Nephron progenitor cell (in vitro differentiated cells): Measurements from ENCODE around the gene BUD31.

ENCODE experiments used
- DNase-seq: peaks from one replicate; pipeline ENCODE4 v3.0.0; 2021
- H3K27ac Mint-ChIP-seq: 2 replicates; pipeline ENCODE4 v1.8.0; 2021; ENCODE audit warnings: mild to moderate bottlenecking, moderate library complexity, mixed read lengths
- H3K27me3 Mint-ChIP-seq: 2 replicates; pipeline ENCODE4 v1.8.0; 2021; ENCODE audit warnings: mild to moderate bottlenecking, low read depth, mixed read lengths; ENCODE audit not compliant: poor library complexity
- H3K36me3 Mint-ChIP-seq: 2 replicates; pipeline ENCODE4 v1.8.0; 2021; ENCODE audit warnings: low read depth, mixed read lengths
- H3K4me1 Mint-ChIP-seq: 2 replicates; pipeline ENCODE4 v1.8.0; 2021; ENCODE audit warnings: mixed read lengths
- H3K4me3 Mint-ChIP-seq: 2 replicates; pipeline ENCODE4 v1.8.0; 2021; ENCODE audit warnings: mild to moderate bottlenecking, moderate library complexity, mixed read lengths
- H3K9me3 Mint-ChIP-seq: 2 replicates; pipeline ENCODE4 v1.8.0; 2021; ENCODE audit warnings: mild to moderate bottlenecking, moderate library complexity, mixed read lengths
- TF ChIP-seq, protein P1 (sequence below): fragments of 200-600 bp; sonication (generic); IDR thresholded peaks from 2 replicates; pipeline ENCODE4 v1.5.0; 2021; ENCODE audit warnings: antibody characterized with exemption

BUD31 gene

DNA sequence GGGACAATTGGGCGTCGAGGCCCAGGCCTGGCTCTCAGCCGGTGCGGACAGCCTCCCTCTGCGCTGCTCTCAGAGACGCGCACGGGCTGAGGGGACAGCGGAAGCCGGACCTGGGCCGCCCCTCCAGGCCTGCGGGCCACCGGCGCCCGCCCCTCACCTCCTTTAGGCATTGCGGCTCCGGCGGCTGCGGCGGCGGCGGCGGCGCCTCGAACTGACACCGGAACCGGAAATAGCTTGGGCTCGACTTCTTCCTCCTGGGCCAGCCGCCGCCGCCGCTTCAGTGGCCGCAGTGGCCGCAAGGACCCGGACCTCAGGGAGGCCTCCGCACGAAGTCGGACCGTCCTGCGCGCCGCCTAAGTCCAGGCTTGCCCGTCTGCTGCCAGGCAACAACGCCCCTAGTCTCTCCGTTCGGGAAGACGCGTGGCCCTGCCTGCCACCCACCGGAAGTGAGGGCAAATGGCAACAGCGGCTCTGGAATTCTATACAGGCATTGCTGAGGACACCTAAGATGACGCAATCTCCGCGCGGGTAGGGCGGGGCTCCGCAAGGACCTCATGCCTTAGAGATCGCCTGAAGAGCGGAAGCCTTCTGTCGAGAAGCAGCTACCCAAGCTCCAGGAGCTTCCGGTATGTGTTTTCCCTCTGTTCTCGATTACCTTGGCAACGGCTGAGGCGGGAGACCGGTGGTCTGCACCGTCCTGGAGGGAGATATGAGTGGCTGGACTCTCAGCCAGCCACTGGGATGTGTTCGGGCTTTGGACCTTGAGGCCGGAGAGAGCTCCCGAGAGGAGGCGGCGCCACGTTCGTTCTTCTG lies at the start of gene BUD31, which contains the start of gene PDAP1:
TSS of gene BUD31 (plus strand) at position 591 of the 813 bp plus-strand sequence. CDS start 2,124 bp downstream, outside the sequence.
TSS of gene PDAP1 (minus strand) at position 219 of the 813 bp plus-strand sequence. CDS start at position 170, 49 bp downstream.
- peaks cover 6% of the 10 kb centered on the region for H3K9me3 Mint-ChIP-seq
- TF ChIP-seq, protein P1, sequence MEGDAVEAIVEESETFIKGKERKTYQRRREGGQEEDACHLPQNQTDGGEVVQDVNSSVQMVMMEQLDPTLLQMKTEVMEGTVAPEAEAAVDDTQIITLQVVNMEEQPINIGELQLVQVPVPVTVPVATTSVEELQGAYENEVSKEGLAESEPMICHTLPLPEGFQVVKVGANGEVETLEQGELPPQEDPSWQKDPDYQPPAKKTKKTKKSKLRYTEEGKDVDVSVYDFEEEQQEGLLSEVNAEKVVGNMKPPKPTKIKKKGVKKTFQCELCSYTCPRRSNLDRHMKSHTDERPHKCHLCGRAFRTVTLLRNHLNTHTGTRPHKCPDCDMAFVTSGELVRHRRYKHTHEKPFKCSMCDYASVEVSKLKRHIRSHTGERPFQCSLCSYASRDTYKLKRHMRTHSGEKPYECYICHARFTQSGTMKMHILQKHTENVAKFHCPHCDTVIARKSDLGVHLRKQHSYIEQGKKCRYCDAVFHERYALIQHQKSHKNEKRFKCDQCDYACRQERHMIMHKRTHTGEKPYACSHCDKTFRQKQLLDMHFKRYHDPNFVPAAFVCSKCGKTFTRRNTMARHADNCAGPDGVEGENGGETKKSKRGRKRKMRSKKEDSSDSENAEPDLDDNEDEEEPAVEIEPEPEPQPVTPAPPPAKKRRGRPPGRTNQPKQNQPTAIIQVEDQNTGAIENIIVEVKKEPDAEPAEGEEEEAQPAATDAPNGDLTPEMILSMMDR = no peak
- H3K27ac Mint-ChIP-seq = peak within 1 kb of the TSS; percentile 100
- no peaks in the 10 kb centered on the region for H3K27me3 Mint-ChIP-seq
- DNase-seq = peak; percentile 89
- peak within 1 kb of the TSS; percentile 96 for H3K4me3 Mint-ChIP-seq
- peaks cover 37% of the 10 kb centered on the region for H3K36me3 Mint-ChIP-seq
- H3K4me1 Mint-ChIP-seq = peaks cover 38% of the 10 kb centered on the region

DNA sequence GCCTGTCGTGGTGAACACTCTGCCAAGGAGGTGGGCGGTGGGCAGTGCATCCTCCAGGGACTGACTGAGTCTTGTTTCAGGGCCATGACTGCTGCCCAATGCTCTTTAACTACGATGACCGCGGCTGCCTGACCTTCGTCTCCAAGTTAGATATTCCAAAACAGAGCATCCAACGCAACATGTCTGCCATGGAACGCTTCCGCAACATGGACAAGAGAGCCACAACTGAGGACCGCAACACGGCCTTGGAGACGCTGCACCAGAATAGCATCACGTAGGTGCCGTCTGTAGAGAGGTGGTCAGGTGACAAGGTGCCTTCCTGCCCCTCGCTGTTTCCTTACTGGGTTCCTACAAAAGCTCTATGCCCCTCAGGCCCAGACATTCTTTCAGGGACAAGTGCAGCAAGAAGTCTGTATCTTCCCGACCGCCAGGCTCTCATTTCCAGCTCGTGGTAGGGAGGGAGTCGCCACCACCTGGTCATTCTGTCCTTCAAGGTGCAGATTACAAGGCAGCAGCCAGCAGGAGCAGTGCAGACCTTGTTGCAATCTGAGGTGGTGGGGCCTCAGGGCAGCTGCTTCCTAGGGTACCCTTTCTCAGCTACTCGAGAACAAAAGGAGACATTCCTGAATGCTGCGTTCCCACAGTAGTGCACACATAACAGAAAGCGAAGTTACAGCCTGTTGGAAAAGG lies 49.2 kb upstream of the BUD31 start:
- TF ChIP-seq, protein P1 = no peak
- Mint-ChIP-seq H3K4me1 (no peaks in the 10 kb centered on the region), H3K27me3 (no peaks in the 10 kb centered on the region), H3K36me3 (peaks cover 51% of the 10 kb centered on the region), H3K9me3 (no peaks in the 10 kb centered on the region), H3K4me3 (no peak overlapping the region), H3K27ac (no peak overlapping the region)
- no peak for DNase-seq

DNA sequence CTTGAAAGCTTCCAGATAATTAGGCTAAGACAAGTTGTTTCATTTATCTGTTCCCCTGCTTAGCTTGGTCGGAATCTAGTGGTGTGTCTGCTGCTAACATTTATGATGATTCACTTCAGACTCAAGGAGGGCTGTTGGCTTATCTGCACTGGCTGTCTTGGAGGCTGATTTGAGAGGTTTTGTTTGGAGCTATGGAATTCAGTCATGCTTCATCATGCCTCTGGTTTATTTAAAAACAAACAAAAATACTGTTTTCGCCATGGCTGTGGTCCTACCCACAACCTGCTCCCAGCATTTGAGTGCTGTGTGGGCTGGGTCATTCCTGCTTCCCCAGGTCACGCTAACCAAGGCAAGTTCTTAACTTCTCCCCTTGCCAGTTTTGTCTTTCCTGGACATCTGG lies 46.0 kb upstream of the BUD31 start:
- Mint-ChIP-seq H3K9me3 (no peaks in the 10 kb centered on the region), H3K36me3 (peaks cover 60% of the 10 kb centered on the region), H3K4me1 (peaks cover 16% of the 10 kb centered on the region), H3K4me3 (no peak overlapping the region), H3K27ac (no peak overlapping the region), H3K27me3 (no peaks in the 10 kb centered on the region)
- TF ChIP-seq, protein P1 = no peak
- no peak for DNase-seq

DNA sequence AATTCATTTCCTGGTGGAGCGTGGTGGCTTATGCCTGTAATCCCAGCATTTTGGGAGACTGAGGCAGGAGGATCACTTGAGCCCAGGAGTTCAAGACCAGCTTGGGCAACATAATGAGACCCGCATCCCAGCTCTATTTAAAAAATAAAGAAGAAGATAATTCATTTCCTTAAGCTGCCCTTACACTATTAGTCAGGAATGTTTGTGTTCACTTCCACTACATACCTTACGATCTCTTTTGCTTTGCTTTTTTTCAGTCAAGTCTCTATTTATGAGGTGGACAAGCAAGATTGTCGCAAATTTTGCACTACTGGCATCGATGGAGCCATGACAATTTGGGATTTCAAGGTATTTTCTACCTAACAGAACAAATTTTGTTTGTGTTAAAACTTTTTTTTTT lies 45.5 kb upstream of the BUD31 start:
- no peaks in the 10 kb centered on the region for H3K27me3 Mint-ChIP-seq
- peaks cover 55% of the 10 kb centered on the region for H3K36me3 Mint-ChIP-seq
- no peaks in the 10 kb centered on the region for H3K9me3 Mint-ChIP-seq
- TF ChIP-seq, protein P1 = no peak
- DNase-seq = no peak
- no peak overlapping the region for H3K27ac Mint-ChIP-seq
- peaks cover 16% of the 10 kb centered on the region for H3K4me1 Mint-ChIP-seq
- H3K4me3 Mint-ChIP-seq = no peak overlapping the region

DNA sequence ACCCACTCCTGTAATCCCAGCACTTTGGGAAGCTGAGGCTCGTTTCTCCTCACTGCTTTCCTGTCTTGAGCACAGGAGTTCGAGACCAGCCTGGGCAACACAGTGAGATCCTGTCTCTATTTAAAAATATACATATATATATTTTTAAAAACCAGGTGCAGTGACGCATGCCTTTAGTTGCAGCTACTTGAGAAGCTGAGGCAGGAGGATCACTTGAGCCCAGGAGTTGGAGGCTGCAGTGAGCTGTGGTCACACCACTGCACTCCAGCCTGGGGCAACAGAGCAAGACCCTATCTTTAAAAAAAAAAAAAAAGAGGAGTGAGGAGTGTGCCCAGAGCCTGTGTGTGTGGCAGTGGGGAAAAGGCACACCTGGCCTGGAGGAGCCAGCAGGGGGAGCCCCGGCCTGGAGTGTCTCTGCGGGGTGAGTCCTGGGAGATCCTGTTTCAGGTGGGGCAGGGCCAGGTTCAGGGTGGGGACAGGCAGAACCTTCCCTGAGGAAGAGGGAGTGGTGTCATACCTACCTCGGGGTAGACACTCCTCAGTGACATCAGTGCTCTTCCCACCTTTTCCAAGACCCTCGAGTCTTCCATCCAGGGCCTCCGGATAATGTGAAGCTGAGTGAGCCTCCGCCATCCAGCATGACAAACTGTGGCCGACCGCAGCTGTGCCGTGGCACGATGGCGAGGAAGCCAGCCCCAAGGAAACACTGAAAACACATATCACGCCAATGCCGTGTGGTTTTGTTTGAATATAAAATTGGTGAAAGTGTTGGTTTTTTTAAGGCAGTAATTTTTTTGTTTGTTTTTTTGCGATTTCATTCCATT lies 43.2 kb upstream of the BUD31 start:
- Mint-ChIP-seq H3K36me3 (peaks cover 51% of the 10 kb centered on the region), H3K4me1 (peaks cover 37% of the 10 kb centered on the region), H3K27ac (peak overlapping the region; percentile 50), H3K27me3 (no peaks in the 10 kb centered on the region), H3K4me3 (peak overlapping the region; percentile 11), H3K9me3 (no peaks in the 10 kb centered on the region)
- TF ChIP-seq, protein P1 = peak; percentile 29
- peak; percentile 48 for DNase-seq
